AG08396 (cell line): ENCODE measurements around the gene VAMP5.
"Not testable (repeated sequence)": the region's sequence is repeated elsewhere in the genome, so short reads cannot be mapped to it uniquely, and the experiment has no call there.

Source experiments
- DNase-seq: peaks from one replicate; pipeline ENCODE4 v3.0.0; 2012; ENCODE audit warnings: low spot score, mixed read lengths

Gene VAMP5

GRCh38 chr2:85584354-85584856 lies at the start of gene VAMP5:
Gene VAMP5, plus strand, starts transcription at chr2:85584431. Its CDS starts 60 bp downstream, at chr2:85584491.
- DNase-seq: peak; percentile 75

GRCh38 chr2:85534881-85535280 lies 49.4 kb upstream of the VAMP5 start:
- no peak for DNase-seq

- peak; percentile 63 for DNase-seq
Measured at GRCh38 chr2:85536479-85536878, 47.8 kb upstream of the VAMP5 start.

GRCh38 chr2:85537600-85538506 lies 46.4 kb upstream of the VAMP5 start:
- peak; percentile 31 for DNase-seq

- DNase-seq: peak; percentile 95
Measured at GRCh38 chr2:85538507-85539360, 45.5 kb upstream of the VAMP5 start, which contains the start of gene MAT2A. Gene MAT2A, plus strand, starts transcription at chr2:85539168. Its CDS starts 120 bp downstream, at chr2:85539288.

- peak; percentile 62 for DNase-seq
Measured at GRCh38 chr2:85539361-85540132, 44.7 kb upstream of the VAMP5 start.

GRCh38 chr2:85540133-85540648 lies 44.0 kb upstream of the VAMP5 start:
- DNase-seq: no peak

GRCh38 chr2:85541262-85541661 lies 43.0 kb upstream of the VAMP5 start:
- DNase-seq: no peak

GRCh38 chr2:85541753-85542457 lies 42.3 kb upstream of the VAMP5 start:
- no peak for DNase-seq

GRCh38 chr2:85542777-85543176 lies 41.5 kb upstream of the VAMP5 start:
- DNase-seq: no peak

- DNase-seq: not testable (repeated sequence)
Measured at GRCh38 chr2:85544254-85544691, 40.0 kb upstream of the VAMP5 start.

GRCh38 chr2:85544915-85545779 lies 39.1 kb upstream of the VAMP5 start:
- DNase-seq: not testable (repeated sequence)

GRCh38 chr2:85545780-85546240 lies 38.4 kb upstream of the VAMP5 start:
- DNase-seq: no peak

- DNase-seq: no peak
Measured at GRCh38 chr2:85547089-85547858, 37.0 kb upstream of the VAMP5 start.

- no peak for DNase-seq
Measured at GRCh38 chr2:85547859-85548607, 36.2 kb upstream of the VAMP5 start.

GRCh38 chr2:85548608-85548900 lies 35.7 kb upstream of the VAMP5 start:
- DNase-seq: no peak

- DNase-seq: no peak
Measured at GRCh38 chr2:85549095-85549494, 35.1 kb upstream of the VAMP5 start.

GRCh38 chr2:85549826-85550225 lies 34.4 kb upstream of the VAMP5 start:
- peak; percentile 85 for DNase-seq
